Lower leg skin (tissue), 3 donors: ENCODE data around the gene RYK.

ENCODE experiments used
- POLR2A ChIP-seq, 2 donors: fragments of 450-650 bp; IDR thresholded peaks; one replicate each; pipeline ENCODE4 v1.6.1; 2016 to 2017; ENCODE audit warnings: antibody characterized with exemption in 2 of 2, mild to moderate bottlenecking in 1 of 2, moderate library complexity in 1 of 2
- TF ChIP-seq, protein P1 (sequence below), 3 donors: fragments of 450-650 bp; IDR thresholded peaks; one replicate each; pipeline ENCODE4 v1.5.1; 2016; ENCODE audit warnings: antibody characterized with exemption in 3 of 3, mild to moderate bottlenecking in 3 of 3, moderate library complexity in 2 of 3

- TF ChIP-seq, protein P1, sequence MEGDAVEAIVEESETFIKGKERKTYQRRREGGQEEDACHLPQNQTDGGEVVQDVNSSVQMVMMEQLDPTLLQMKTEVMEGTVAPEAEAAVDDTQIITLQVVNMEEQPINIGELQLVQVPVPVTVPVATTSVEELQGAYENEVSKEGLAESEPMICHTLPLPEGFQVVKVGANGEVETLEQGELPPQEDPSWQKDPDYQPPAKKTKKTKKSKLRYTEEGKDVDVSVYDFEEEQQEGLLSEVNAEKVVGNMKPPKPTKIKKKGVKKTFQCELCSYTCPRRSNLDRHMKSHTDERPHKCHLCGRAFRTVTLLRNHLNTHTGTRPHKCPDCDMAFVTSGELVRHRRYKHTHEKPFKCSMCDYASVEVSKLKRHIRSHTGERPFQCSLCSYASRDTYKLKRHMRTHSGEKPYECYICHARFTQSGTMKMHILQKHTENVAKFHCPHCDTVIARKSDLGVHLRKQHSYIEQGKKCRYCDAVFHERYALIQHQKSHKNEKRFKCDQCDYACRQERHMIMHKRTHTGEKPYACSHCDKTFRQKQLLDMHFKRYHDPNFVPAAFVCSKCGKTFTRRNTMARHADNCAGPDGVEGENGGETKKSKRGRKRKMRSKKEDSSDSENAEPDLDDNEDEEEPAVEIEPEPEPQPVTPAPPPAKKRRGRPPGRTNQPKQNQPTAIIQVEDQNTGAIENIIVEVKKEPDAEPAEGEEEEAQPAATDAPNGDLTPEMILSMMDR (IDR thresholded peaks at IDR 0.05) = no peak
- TF ChIP-seq POLR2A (IDR thresholded peaks at IDR 0.05) = no peak
Observed at GRCh38 chr3:134235577-134236076, 15.0 kb downstream of the RYK start.
